ENCODE results near the gene WNT7A.

GRCh38 chr3:13887495-13888300, 7.8 kb upstream of the WNT7A start:
- TF ChIP-seq SIN3A (IDR thresholded peaks at IDR 0.05; ENCODE audit: borderline replicate concordance, insufficient read depth, low read length), result no peak
- no peak for TF ChIP-seq TAF1 (IDR thresholded peaks at IDR 0.05; ENCODE audit: borderline replicate concordance, insufficient read depth, low read length)

Measured in PFSK-1 (cell line).